Upper lobe of right lung (tissue), 1 donor: ENCODE data around the gene PCARE. TPM values are rescaled to one million over a fixed set of nuclear protein-coding genes. Genes with fewer than 3 reads are reported as not detected.

ENCODE experiments used
- ATAC-seq: fragments of 200-7000 bp; cut with Tn5 transposase; one replicate; pipeline ENCODE4 v1.9.1; 2020; ENCODE audit warnings: mild to moderate bottlenecking, moderate library complexity
- DNase-seq: peaks from one replicate; pipeline ENCODE4 v3.0.0-alpha.2; 2020
- H3K27ac ChIP-seq: fragments of 200-600 bp; one replicate; pipeline ENCODE4 v1.8.0; 2022
- H3K27me3 ChIP-seq: fragments of 200-600 bp; one replicate; pipeline ENCODE4 v1.8.0; 2022; ENCODE audit warnings: mild to moderate bottlenecking
- H3K36me3 ChIP-seq: fragments of 200-600 bp; one replicate; pipeline ENCODE4 v1.8.0; 2022
- H3K4me1 ChIP-seq: fragments of 200-600 bp; one replicate; pipeline ENCODE4 v1.8.0; 2022
- H3K4me3 ChIP-seq: fragments of 200-600 bp; one replicate; pipeline ENCODE4 v1.8.0; 2022; ENCODE audit warnings: mild to moderate bottlenecking
- H3K9me3 ChIP-seq: fragments of 200-600 bp; one replicate; pipeline ENCODE4 v1.8.0; 2022
- CTCF ChIP-seq: fragments of 200-600 bp; IDR thresholded peaks from one replicate; pipeline ENCODE4 v1.8.0; 2022; ENCODE audit warnings: antibody characterized with exemption
- intact Hi-C: fragments of 100-400 bp; cut with DNase I; formaldehyde crosslinking; loops from one replicate; pipeline ENCODE4 v1.11.0; 2022
- total RNA-seq: library from RNA; stranded (reverse); fragmentation: NEBNext Ultra II Directional; extraction: Animal tissue kit (Norgen Biotek cat#: 25700); gene quantifications from one replicate; pipeline ENCODE4 v1.2.1, GENCODE V29; 2021
- donor health status: DM: no; HTN: yes; CAD: no; lungs with severe emphysema.

The PCARE gene
- total RNA-seq, 1 donor from 2014 or later, result 0.55 TPM

DNA sequence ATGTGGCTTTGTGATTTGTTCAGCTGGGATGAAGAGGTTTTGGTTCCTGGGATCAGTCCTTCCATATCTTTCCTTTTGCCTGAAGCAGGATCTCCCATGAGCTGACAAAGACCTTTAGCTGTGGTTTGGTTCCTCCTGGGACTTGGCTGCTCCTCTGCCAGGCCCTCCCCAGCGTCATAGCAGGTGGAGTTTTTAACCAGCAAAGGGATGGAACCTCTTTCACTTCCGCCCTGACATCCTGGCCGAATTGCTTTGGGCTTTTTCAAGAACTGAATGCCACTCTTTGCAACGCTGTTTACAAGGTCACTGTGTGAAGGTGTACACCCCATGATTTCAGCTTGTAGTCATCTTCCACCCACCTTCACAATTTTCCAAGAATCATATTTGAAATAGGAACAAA, 390 bp downstream of the PCARE start:
- Histone ChIP-seq H3K4me3 (no peak overlapping the region), H3K9me3 (no peaks in the 10 kb centered on the region), H3K27ac (no peak overlapping the region), H3K36me3 (no peaks in the 10 kb centered on the region), H3K4me1 (no peaks in the 10 kb centered on the region), H3K27me3 (no peaks in the 10 kb centered on the region)
- peak; percentile 66 for ATAC-seq
- DNase-seq, result no peak
- TF ChIP-seq CTCF, result no peak
- intact Hi-C loops, result no loop called here

- no peak for TF ChIP-seq CTCF
- no peak for DNase-seq
- intact Hi-C loops, result no loop called here
Measured at GRCh38 chr2:29072971-29073725, 1.2 kb downstream of the PCARE start.

GRCh38 chr2:29072251-29072650, 2.1 kb downstream of the PCARE start:
- Histone ChIP-seq H3K36me3 (no peaks in the 10 kb centered on the region), H3K27me3 (no peaks in the 10 kb centered on the region), H3K4me1 (no peaks in the 10 kb centered on the region), H3K27ac (no peak overlapping the region), H3K4me3 (no peak overlapping the region), H3K9me3 (no peaks in the 10 kb centered on the region)
- no peak for TF ChIP-seq CTCF
- intact Hi-C loops, result no loop called here
- ATAC-seq, result no peak
- DNase-seq, result no peak

More at GRCh38 chr2:29072971-29073725, 1.2 kb downstream of the PCARE start:
- Histone ChIP-seq H3K27ac (no peak overlapping the region), H3K4me1 (no peaks in the 10 kb centered on the region), H3K36me3 (no peaks in the 10 kb centered on the region), H3K27me3 (no peaks in the 10 kb centered on the region), H3K9me3 (no peaks in the 10 kb centered on the region), H3K4me3 (no peak overlapping the region)
- no peak for ATAC-seq

GRCh38 chr2:29071032-29071975, 3.0 kb downstream of the PCARE start:
- TF ChIP-seq CTCF, result no peak
- peaks cover under 1% of the 10 kb centered on the region for H3K4me1 ChIP-seq
- no peak overlapping the region for H3K27ac ChIP-seq
- no peaks in the 10 kb centered on the region for H3K27me3 ChIP-seq
- no peaks in the 10 kb centered on the region for H3K36me3 ChIP-seq
- ATAC-seq (no peak), DNase-seq (no peak)
- no peak overlapping the region for H3K4me3 ChIP-seq
- intact Hi-C loops, result no loop called here
- H3K9me3 ChIP-seq, result no peaks in the 10 kb centered on the region

DNA sequence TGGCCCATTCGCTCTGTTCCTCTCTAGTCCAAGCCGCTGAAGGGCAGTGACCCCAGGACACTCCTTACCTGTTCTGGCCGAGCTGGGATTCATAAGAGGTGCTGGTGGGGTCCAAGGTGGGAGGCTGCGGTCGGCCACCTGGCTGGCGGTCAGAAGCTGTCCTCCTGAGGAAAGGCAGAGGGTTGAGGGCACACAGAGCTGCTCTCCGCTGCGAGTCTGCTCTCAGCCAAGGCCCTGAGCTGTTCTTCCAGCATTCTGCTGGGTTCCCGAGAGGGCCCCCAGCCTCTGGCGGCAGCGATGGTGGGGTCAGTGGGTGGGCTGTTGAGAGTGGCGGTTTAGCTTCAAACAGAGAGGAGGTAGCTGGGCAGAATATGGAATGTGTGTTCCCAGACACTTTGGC, 3.8 kb downstream of the PCARE start:
- TF ChIP-seq CTCF, result no peak
- Histone ChIP-seq H3K9me3 (no peaks in the 10 kb centered on the region), H3K27ac (no peak overlapping the region), H3K36me3 (no peaks in the 10 kb centered on the region), H3K4me3 (no peak overlapping the region), H3K27me3 (no peaks in the 10 kb centered on the region), H3K4me1 (peaks cover 3% of the 10 kb centered on the region)
- ATAC-seq, result no peak
- intact Hi-C loops, result no loop called here
- no peak for DNase-seq
